C4-2B (cell line): ENCODE measurements around the gene HEPHL1.

ENCODE experiments used
- ZFX ChIP-seq: fragments of 450-650 bp; IDR thresholded peaks from 2 replicates; pipeline ENCODE4 v1.6.1; 2017
- TF ChIP-seq, protein P1 (sequence below): fragments of 450-650 bp; conservative IDR thresholded peaks from 2 replicates; pipeline ENCODE4 v1.5.1; 2017; ENCODE audit warnings: mild to moderate bottlenecking

DNA sequence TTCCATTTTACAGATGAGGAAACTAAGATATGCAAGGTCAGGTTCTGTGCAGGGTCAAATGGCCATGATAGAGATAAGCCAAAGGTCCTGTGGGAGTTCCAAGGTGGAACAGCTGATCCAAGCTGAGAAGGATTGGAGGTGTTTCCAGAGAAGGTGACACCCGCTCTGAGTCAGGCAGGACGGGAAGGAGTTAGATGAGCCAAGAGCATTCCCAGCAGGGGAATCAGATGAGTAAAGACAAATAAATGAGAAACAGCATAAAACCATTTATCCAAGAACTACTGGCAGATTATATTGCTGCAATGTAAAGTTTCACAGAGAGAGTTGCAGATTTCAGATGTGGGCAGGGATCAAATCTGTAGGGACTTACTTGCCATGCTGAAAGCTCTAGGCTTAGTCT is 18.9 kb upstream of the HEPHL1 start:
- TF ChIP-seq, protein P1, sequence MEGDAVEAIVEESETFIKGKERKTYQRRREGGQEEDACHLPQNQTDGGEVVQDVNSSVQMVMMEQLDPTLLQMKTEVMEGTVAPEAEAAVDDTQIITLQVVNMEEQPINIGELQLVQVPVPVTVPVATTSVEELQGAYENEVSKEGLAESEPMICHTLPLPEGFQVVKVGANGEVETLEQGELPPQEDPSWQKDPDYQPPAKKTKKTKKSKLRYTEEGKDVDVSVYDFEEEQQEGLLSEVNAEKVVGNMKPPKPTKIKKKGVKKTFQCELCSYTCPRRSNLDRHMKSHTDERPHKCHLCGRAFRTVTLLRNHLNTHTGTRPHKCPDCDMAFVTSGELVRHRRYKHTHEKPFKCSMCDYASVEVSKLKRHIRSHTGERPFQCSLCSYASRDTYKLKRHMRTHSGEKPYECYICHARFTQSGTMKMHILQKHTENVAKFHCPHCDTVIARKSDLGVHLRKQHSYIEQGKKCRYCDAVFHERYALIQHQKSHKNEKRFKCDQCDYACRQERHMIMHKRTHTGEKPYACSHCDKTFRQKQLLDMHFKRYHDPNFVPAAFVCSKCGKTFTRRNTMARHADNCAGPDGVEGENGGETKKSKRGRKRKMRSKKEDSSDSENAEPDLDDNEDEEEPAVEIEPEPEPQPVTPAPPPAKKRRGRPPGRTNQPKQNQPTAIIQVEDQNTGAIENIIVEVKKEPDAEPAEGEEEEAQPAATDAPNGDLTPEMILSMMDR = no peak
- TF ChIP-seq ZFX = no peak
